Uterus (tissue), 2 donors: ENCODE measurements around the gene CHIC2.
"Not testable (repeated sequence)": the region's sequence is repeated elsewhere in the genome, so short reads cannot be mapped to it uniquely, and the experiment has no call there.

Experiments
- POLR2A ChIP-seq, 2 donors: fragments of 450-650 bp; IDR thresholded peaks; one replicate each; pipeline ENCODE4 v1.6.1; 2016; ENCODE audit warnings: antibody characterized with exemption in 2 of 2, mild to moderate bottlenecking in 1 of 2, moderate library complexity in 1 of 2
- TF ChIP-seq, protein P1 (sequence below), 4 experiments: fragments of 200-600 bp in 2 of 4; fragments of 450-650 bp in 2 of 4; sonication (generic) in 2 of 4; IDR thresholded peaks; one replicate each; pipeline ENCODE4 v1.5.1; 2016 to 2019; ENCODE audit warnings: antibody characterized with exemption in 4 of 4, mild to moderate bottlenecking in 2 of 4, moderate library complexity in 1 of 4

DNA sequence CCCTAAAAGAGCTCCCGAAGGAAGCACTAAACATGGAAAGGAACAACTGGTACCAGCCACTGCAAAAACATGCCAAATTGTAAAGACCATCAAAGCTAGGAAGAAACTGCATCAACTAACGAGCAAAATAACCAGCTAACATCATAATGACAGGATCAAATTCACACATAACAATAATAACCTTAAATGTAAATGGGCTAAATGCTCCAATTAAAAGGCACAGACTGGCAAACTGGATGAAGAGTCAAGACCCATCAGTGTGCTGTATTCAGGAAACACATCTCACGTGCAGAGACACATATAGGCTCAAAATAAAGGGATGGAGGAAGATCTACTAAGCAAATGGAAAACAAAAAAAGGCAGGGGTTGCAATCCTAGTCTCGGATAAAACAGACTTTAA is 20.8 kb downstream of the CHIC2 start:
- TF ChIP-seq POLR2A (IDR thresholded peaks at IDR 0.05): not testable (repeated sequence)
- TF ChIP-seq, protein P1, sequence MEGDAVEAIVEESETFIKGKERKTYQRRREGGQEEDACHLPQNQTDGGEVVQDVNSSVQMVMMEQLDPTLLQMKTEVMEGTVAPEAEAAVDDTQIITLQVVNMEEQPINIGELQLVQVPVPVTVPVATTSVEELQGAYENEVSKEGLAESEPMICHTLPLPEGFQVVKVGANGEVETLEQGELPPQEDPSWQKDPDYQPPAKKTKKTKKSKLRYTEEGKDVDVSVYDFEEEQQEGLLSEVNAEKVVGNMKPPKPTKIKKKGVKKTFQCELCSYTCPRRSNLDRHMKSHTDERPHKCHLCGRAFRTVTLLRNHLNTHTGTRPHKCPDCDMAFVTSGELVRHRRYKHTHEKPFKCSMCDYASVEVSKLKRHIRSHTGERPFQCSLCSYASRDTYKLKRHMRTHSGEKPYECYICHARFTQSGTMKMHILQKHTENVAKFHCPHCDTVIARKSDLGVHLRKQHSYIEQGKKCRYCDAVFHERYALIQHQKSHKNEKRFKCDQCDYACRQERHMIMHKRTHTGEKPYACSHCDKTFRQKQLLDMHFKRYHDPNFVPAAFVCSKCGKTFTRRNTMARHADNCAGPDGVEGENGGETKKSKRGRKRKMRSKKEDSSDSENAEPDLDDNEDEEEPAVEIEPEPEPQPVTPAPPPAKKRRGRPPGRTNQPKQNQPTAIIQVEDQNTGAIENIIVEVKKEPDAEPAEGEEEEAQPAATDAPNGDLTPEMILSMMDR (IDR thresholded peaks at IDR 0.05): not testable (repeated sequence)
